Panc1 (cell line): ENCODE data around the gene VSNL1.

Source experiments
- CTCF ChIP-seq: fragments of 450-650 bp; IDR thresholded peaks from 2 replicates; pipeline ENCODE4 v1.5.1; 2017; ENCODE audit warnings: mild to moderate bottlenecking
- POLR2AphosphoS5 ChIP-seq: IDR thresholded peaks from 2 replicates; pipeline ENCODE4 v1.6.1; 2012; ENCODE audit warnings: mild to moderate bottlenecking, low read depth, low read length, moderate library complexity
- SIN3A ChIP-seq: IDR thresholded peaks from 2 replicates; pipeline ENCODE4 v1.6.1; 2012; ENCODE audit warnings: low read depth, mild to moderate bottlenecking, low read length, moderate library complexity, borderline replicate concordance; ENCODE audit not compliant: insufficient read depth
- TF ChIP-seq, protein P1 (sequence below), 2 experiments: IDR thresholded peaks; 2 replicates each; pipeline ENCODE4 v1.6.1; 2011 to 2012; ENCODE audit warnings: low read depth in 2 of 2, control low read depth in 1 of 2, low read length in 1 of 2, mild to moderate bottlenecking in 1 of 2, moderate library complexity in 1 of 2; ENCODE audit not compliant: insufficient read depth in 1 of 2

- no peak for TF ChIP-seq CTCF
- no peak for TF ChIP-seq POLR2AphosphoS5
- TF ChIP-seq SIN3A = no peak
- TF ChIP-seq, protein P1, sequence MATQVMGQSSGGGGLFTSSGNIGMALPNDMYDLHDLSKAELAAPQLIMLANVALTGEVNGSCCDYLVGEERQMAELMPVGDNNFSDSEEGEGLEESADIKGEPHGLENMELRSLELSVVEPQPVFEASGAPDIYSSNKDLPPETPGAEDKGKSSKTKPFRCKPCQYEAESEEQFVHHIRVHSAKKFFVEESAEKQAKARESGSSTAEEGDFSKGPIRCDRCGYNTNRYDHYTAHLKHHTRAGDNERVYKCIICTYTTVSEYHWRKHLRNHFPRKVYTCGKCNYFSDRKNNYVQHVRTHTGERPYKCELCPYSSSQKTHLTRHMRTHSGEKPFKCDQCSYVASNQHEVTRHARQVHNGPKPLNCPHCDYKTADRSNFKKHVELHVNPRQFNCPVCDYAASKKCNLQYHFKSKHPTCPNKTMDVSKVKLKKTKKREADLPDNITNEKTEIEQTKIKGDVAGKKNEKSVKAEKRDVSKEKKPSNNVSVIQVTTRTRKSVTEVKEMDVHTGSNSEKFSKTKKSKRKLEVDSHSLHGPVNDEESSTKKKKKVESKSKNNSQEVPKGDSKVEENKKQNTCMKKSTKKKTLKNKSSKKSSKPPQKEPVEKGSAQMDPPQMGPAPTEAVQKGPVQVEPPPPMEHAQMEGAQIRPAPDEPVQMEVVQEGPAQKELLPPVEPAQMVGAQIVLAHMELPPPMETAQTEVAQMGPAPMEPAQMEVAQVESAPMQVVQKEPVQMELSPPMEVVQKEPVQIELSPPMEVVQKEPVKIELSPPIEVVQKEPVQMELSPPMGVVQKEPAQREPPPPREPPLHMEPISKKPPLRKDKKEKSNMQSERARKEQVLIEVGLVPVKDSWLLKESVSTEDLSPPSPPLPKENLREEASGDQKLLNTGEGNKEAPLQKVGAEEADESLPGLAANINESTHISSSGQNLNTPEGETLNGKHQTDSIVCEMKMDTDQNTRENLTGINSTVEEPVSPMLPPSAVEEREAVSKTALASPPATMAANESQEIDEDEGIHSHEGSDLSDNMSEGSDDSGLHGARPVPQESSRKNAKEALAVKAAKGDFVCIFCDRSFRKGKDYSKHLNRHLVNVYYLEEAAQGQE (IDR thresholded peaks at IDR 0.05; ENCODE audit: insufficient read depth in 1 of 2, low read depth in 2 of 2, low read length in 1 of 2) = no peak
Observed at GRCh38 chr2:17588031-17588430, 47.5 kb downstream of the VSNL1 start.
